Motor neuron (in vitro differentiated cells): ENCODE data around the gene ARHGEF7. TPM values are rescaled to one million over a fixed set of nuclear protein-coding genes. Genes with fewer than 3 reads are reported as not detected.

Experiments used
- ATAC-seq, 8 experiments: fragments of 200-7000 bp; cut with Tn5 transposase; replicated peaks in 6 of 8; 2 replicates each; pipeline ENCODE4 v1.8.0; 2021; ENCODE audit warnings: mild to moderate bottlenecking in 8 of 8, moderate library complexity in 8 of 8
- H3K27ac ChIP-seq, 2 donors: fragments of 250-450 bp; sonication (Bioruptor Pico); 2 replicates each; pipeline ENCODE4 v1.9.0; 2021; ENCODE audit warnings: antibody characterized with exemption in 2 of 2, mild to moderate bottlenecking in 2 of 2, moderate library complexity in 1 of 2
- H3K4me1 ChIP-seq, 2 donors: fragments of 250-450 bp; sonication (Bioruptor Pico); replicated peaks in 1 of 2; 2 replicates each; pipeline ENCODE4 v1.6.1; 2021; ENCODE audit warnings: antibody characterized with exemption in 2 of 2, mild to moderate bottlenecking in 2 of 2, moderate library complexity in 1 of 2
- H3K4me3 ChIP-seq, 5 donors: fragments of 250-450 bp; sonication (Bioruptor Pico); 2 replicates each; pipeline ENCODE4 v1.9.0; 2021; ENCODE audit warnings: antibody characterized with exemption in 5 of 5, mild to moderate bottlenecking in 5 of 5, moderate library complexity in 4 of 5
- WGBS, 10 experiments: fragments of 450-650 bp; shearing (Covaris generic); methylation state at CpG; one replicate each; pipeline ENCODE4 v1.0.0; 2022; 5-methylcytosine and 5-hydroxymethylcytosine counted together
- in situ Hi-C, 9 experiments: fragments of 400-800 bp; cut with MboI; loops; one replicate each; pipeline ENCODE4 v1.15.0; 2021; ENCODE audit warnings: low sequenced_read_pairs in 9 of 9, low pct_unique_long_range_greater_than_20kb in 2 of 9; ENCODE audit not compliant: unreplicated experiment in 9 of 9
- total RNA-seq, 8 experiments: library from RNA; unstranded; fragments of 300-600 nt; gene quantifications; 2 replicates each; pipeline versions ENCODE4 v1.2.3 to v1.2.4, GENCODE V29; 2022

Gene ARHGEF7
- total RNA-seq, 8 experiments from 2014 or later, result 27.9 to 56.9 (median 50.5) TPM

DNA sequence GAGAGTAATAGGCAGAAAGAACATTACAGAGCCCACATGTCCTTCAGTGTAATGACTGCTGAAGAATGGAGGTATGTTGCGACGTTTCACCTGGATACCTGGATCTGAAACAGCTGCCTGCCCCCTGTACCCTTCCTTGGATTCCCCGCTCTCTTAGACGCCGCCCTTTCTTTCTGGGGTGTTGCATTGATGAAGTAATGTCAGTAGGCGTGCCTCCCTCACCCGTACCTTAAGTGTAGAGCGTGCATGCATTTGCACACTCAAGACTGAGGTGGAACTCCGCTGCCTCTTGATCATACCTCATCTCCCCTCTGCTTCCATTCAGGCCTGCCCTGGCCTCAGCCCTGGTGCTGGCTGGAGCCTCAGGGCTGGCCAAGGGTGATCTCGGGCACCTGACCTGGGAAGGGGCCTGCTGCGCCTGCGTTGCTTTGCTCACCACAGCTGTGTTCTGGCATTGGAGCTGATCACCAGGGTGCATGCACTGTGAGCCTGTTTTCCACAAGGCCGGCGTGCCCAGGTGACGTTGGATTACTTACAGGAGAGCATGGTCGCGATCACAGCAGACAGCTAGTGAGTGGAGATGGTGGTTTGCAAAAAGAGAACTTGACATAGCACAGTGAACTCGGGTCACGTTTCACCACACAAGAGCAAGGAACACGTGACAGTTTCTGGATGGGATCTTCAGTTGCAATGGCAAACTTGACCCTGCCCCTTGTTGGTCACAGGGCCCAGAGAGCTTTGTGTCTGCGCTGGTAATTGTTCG, 99.0 kb downstream of the ARHGEF7 start:
- Histone ChIP-seq H3K27ac (no peak overlapping the region), H3K4me1 (peaks cover 25 to 38% of the 10 kb centered on the region in 2 donors), H3K4me3 (no peak overlapping the region)
- in situ Hi-C loops, result loop anchor here in 2 of 9 experiments (25.0 kb wide), 2 partner anchors 127 to 302 kb away; partner anchors contain the start of gene ANKRD10 (in 1 of the 2)
- WGBS, 10 experiments, result 68 to 100% (median 84%) methylated on average over 2 to 8 of the region's 22 CpGs; no CpG with 5 or more reads in 2 of the 10 experiments
- ATAC-seq, result peak in 3 of 8 experiments; percentile 15 to 19 (median 17)

DNA sequence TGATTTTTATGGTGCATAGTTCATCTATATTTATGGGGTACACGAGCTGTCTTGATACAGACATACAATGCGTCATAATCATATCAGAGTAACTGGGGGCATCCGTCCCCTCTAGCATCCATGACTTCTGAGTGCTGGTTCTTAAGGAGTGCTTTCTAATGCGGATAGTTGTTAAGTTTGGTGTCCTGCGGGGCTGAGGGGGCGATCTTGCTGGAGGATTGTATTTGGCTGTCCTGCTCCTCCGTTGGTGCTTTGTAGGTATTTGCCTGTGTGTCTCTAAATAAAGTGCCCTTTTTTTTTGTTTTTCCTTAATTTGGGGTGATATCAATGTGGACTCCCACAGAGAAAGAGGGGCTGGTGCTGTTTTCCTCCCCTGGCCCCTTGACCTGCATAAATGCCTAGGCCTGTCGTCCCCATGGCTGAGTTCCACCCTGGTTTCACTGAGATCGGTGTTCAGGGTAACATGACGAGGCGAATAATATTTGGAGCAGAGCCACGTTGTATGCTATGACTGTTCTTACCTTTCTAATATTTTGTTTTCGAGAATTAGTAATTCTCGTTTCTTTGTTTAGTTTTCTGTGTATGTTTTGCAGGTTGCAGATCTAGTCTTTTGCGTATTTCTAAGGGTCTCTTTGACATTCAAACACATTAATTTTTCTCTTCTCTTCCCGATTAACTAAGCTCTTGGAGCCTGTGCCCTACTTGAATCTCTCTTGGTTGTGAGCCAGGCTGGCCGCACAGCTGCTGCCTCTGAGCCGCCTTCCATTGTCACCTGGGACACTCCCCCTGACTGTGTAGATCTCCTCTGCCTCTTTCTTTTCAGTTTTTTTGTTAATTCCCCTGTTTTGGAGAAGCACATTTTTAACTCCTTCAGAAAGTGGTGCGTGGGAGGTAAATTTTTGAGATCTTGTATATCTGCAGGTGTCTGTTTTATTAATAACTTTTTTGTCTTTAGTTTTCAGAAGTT, 100.3 kb downstream of the ARHGEF7 start:
- in situ Hi-C loops, result loop anchor here in 2 of 9 experiments (25.0 kb wide), 2 partner anchors 128 to 303 kb away; partner anchors contain the start of gene ANKRD10 (in 1 of the 2)

DNA sequence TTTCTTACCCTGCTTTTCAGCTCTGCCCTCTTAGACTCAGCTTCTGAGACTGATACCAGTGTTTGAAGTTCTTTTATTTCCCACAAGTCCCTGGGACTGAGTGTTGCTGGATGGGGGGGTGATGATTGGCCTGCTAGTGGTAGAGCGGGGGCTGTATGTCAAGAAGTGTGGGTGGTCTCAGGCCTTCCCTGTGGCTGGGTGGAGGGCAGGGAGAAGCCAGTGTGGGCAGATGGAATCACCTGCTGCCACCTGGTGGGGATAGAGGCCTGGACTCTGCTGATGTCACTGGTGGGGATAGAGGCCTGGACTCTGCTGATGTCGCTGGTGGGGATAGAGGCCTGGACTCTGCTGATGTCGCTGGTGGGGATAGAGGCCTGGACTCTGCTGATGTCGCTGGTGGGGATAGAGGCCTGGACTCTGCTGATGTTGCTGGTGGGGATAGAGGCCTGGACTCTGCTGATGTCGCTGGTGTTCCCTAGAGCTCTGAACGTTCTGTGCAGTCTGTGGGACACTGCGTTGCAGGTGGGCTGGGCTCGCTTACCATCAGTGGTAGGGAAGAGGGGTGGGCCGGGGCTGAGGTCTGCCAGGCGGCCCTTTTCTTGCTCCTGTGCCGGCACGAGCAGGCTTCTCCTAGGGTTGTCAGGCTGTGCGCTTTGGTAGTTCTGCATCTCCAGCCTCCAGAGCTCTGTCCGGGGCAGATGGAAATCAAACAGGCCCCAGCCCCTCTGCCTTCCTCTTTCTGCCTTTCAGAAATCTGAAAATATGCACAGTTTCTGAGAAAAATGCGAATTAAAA, 101.3 kb downstream of the ARHGEF7 start:
- no peak overlapping the region for H3K4me3 ChIP-seq
- 83 to 100% (median 97%) methylated on average over 1 to 9 of the region's 15 CpGs; no CpG with 5 or more reads in 4 of the 10 experiments for WGBS, 10 experiments
- peak; percentile 48 to 95 (median 86) for ATAC-seq
- peaks cover 25 to 35% of the 10 kb centered on the region in 2 donors for H3K4me1 ChIP-seq
- peak overlapping the region in 1 of 2 donors; percentile 45 for H3K27ac ChIP-seq
- in situ Hi-C loops, result loop anchor here in 2 of 9 experiments (25.0 kb wide), 2 partner anchors 129 to 304 kb away; partner anchors contain the start of gene ANKRD10 (in 1 of the 2)

More for the DNA sequence above, 100.3 kb downstream of the ARHGEF7 start:
- peak in 4 of 8 experiments; percentile 28 to 46 (median 34) for ATAC-seq
- peaks cover 25 to 35% of the 10 kb centered on the region in 2 donors for H3K4me1 ChIP-seq
- H3K4me3 ChIP-seq, result no peak overlapping the region
- 52 to 90% (median 74%) methylated on average over 4 to 17 of the region's 19 CpGs for WGBS, 10 experiments
- no peak overlapping the region for H3K27ac ChIP-seq

DNA sequence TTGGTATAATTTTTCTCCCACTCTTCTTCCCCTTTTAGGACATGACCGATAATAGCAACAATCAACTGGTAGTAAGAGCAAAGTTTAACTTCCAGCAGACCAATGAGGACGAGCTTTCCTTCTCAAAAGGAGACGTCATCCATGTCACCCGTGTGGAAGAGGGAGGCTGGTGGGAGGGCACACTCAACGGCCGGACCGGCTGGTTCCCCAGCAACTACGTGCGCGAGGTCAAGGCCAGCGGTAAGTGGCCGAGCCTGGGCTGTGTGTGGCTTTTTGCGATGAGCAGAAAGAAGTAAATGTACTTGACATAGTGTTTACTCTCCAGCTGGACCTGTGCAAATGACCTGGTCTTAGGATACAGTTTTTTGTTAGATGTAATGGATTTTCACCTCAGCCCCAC, 102.5 kb downstream of the ARHGEF7 start:
- WGBS, 10 experiments, result 48 to 100% (median 71%) methylated on average over 1 to 11 of the region's 13 CpGs; no CpG with 5 or more reads in 2 of the 10 experiments
- H3K4me3 ChIP-seq, result no peak overlapping the region
- ATAC-seq, result peak in 5 of 8 experiments; percentile 43 to 71 (median 57)
- H3K27ac ChIP-seq, result no peak overlapping the region
- peaks cover 25 to 35% of the 10 kb centered on the region in 2 donors for H3K4me1 ChIP-seq
- in situ Hi-C loops, result loop anchor here in 2 of 9 experiments (25.0 kb wide), 2 partner anchors 130 to 305 kb away; partner anchors contain the start of gene ANKRD10 (in 1 of the 2)

DNA sequence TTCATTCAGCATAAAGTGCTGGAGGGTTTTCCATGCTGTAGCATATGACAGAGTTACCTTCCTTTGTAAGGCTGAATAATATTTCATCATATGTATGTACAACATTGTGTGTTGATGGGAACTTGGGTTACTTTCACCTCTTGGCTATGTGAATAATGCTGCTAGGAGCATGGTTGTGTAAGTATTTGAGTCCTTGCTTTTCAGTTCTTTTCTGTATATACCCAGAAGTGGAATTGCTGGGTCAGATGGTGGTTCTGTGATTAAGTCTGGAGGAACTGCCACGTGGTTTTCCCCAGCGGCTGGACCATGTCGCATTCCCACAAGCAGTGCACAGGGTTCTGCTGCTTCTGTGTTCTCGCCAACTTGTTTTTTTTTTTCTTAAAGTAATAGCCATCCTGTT, 104.2 kb downstream of the ARHGEF7 start:
- Histone ChIP-seq H3K27ac (no peak overlapping the region), H3K4me3 (no peak overlapping the region)
- peak in 3 of 8 experiments; percentile 34 to 66 (median 58) for ATAC-seq

DNA sequence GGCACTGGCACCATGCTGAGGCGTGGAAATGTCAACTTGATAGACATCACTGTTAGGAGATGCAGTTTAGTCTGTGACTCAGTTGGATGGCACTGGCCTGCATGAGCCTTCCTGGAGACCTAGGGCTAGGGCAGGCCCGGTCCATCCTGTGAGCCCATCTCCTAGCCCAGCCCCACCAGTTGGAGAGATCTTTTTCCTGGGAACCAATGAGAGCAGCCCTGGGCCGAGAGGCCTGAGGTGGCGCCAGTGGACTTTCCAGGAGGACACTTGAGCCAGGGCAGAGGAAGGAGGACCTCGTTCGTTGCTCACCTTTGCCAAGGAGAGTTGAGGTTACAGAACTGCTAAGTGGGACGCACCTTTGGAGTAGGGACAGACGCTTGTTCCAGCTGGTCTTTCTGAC, 104.8 kb downstream of the ARHGEF7 start:
- in situ Hi-C loops, result loop anchor here in 2 of 9 experiments (25.0 kb wide), 2 partner anchors 133 to 308 kb away; partner anchors contain the start of gene ANKRD10 (in 1 of the 2)
- Histone ChIP-seq H3K4me3 (no peak overlapping the region), H3K4me1 (peaks cover 16 to 29% of the 10 kb centered on the region in 2 donors), H3K27ac (no peak overlapping the region)
- ATAC-seq, result no peak
- 79 to 100% (median 98%) methylated on average over 1 to 8 of the region's 8 CpGs; no CpG with 5 or more reads in 4 of the 10 experiments for WGBS, 10 experiments

More for the DNA sequence above, 104.2 kb downstream of the ARHGEF7 start:
- peaks cover 22 to 33% of the 10 kb centered on the region in 2 donors for H3K4me1 ChIP-seq
- in situ Hi-C loops, result loop anchor here in 2 of 9 experiments (25.0 kb wide), 2 partner anchors 132 to 307 kb away; partner anchors contain the start of gene ANKRD10 (in 1 of the 2)
- 25 to 100% (median 80%) methylated on average over 1 to 4 of the region's 4 CpGs; no CpG with 5 or more reads in 1 of the 10 experiments for WGBS, 10 experiments

DNA sequence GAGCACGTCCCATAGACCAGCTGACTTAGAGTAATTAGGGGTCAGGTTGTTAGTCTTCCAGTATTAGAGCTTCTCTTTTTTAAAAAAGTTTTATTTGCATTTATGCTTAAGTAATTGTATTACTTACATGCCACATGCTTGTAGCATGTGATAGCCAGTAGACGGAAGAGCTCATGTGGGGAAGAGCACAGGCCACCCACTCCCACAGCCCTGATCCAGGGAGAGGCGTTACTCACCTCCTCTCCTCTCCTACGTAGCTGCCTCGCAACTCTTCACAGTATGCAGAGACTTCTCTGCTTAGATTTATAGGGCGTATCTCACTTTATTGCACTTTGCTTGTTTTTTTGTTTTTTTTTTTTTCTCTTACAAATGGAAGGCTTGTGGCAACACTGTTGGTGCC, 110.1 kb downstream of the ARHGEF7 start:
- H3K4me3 ChIP-seq, result no peak overlapping the region
- no peak for ATAC-seq
- H3K27ac ChIP-seq, result no peak overlapping the region
- no peaks in the 10 kb centered on the region for H3K4me1 ChIP-seq
- in situ Hi-C loops, result no loop called here
- 20 to 100% (median 96%) methylated on average over 1 to 5 of the region's 6 CpGs for WGBS, 10 experiments

DNA sequence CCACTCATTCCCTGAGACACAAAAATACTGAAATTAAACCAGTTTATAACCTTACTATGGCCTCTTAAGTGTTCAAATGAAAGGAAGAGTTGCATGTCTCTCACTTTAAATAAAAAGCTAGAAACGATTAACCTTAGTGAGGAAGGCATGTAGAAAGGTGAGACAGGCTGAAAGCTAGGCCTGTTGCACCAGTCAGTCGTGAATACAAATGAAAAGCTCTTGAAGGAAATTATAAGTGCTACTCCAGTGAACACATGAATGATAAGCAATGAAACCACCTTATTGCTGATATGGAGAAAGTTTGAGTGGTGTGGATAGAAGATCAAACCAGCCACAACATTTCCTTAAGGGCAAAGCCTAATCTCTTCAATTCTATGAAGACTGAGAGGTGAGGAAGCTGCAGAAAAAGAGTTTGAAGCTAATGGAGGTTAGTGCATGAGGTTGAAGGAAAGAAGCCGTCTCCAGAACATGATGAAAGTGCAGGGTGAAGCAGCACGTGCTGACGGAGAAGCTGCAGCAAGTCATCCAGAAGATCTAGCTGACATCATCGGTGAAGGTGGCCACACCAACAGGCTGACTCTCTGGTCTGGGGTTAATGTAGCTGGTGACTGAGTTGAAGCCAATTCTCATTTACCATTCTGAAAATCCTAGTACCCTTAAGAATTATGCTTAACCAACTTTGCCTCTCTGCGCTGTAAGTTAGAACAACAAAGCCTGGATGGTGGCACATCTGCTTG, 110.9 kb downstream of the ARHGEF7 start:
- 61 to 100% (median 88%) methylated on average over 1 to 6 of the region's 7 CpGs; no CpG with 5 or more reads in 2 of the 10 experiments for WGBS, 10 experiments
- Histone ChIP-seq H3K4me1 (no peaks in the 10 kb centered on the region), H3K27ac (no peak overlapping the region), H3K4me3 (no peak overlapping the region)
- in situ Hi-C loops, result no loop called here
- no peak for ATAC-seq

DNA sequence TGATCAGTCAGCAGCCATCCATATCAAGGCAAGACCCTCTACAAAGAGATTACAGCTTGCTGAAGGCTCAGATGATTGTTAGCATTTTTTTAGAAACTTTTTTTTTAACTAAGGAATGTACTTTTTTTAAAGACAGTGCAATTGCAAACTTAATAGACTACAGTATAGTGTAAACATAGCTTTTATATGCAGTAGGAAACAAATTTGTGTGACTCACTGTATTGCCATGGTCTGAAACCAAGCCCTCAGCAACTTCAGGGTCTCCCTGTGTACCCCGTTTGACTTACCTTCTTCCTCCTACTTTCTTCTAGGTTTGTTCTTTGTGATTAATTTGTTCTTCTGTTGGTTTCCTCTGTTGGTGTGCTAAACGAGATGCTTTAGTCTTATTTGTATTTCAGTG, 112.3 kb downstream of the ARHGEF7 start:
- 40 to 92% (median 86%) methylated on average over 1 to 2 of the region's 2 CpGs; no CpG with 5 or more reads in 1 of the 10 experiments for WGBS, 10 experiments
- no peak for ATAC-seq
- in situ Hi-C loops, result no loop called here
- Histone ChIP-seq H3K4me3 (no peak overlapping the region), H3K27ac (no peak overlapping the region), H3K4me1 (no peaks in the 10 kb centered on the region)

DNA sequence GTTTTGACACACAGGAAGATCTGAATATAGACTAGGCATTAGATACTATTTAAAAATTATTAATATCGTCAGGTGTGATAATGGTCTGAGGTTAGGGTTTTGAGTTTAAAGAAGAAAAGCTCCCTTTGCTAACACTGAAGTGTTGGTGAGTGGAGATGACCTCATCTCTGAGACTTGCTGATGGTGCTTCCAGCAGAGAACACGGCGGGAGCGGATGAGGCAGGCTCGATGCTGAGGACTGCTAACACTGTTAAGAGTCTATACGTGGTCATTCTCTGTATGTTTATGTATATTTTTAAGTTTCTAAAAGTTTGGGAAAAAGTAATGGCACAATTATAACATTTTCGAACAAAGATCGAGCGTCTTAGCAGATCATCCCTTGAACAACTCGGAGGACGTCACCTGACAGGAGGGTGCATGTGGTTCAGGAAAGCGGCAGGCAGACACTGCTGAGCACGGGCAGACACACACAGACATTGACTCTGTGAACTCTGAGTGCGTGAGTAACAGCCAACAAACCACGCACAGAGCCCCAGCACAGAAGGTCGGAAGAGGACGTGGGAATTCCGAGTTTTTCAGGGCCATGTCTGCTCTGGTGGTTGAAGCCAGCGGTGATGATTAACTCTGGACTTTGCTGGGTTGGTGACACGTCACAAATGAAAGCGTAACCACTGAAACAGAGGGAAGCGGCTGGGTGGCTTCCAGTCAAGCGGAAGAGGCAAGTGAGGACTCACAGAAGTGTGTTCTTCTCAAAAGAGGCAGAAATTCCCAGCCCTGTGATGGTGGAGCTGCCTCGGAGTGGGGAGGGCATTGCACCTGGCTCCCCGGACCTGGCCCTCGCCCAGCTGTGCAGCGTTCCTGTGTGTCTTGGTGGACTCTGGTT, 113.4 kb downstream of the ARHGEF7 start:
- Histone ChIP-seq H3K4me3 (no peak overlapping the region), H3K4me1 (no peaks in the 10 kb centered on the region), H3K27ac (no peak overlapping the region)
- in situ Hi-C loops, result no loop called here
- WGBS, 10 experiments, result 80 to 96% (median 91%) methylated on average over 2 to 19 of the region's 27 CpGs
- ATAC-seq, result peak in 5 of 8 experiments; percentile 14 to 57 (median 45)
